SIG-M5 treated with dmso at 0.1 percent for 504 hours (cell line): ENCODE measurements around the gene STX1A.
"Not testable (repeated sequence)": the region's sequence is repeated elsewhere in the genome, so short reads cannot be mapped to it uniquely, and the experiment has no call there.

Experiments
- DNase-seq: peaks from one replicate; lab custom pipeline; 2025; ENCODE audit not compliant: unreplicated experiment; lab: John Stamatoyannopoulos, UW

The STX1A gene

GRCh38 chr7:73736885-73737284, 17.4 kb upstream of the STX1A start:
- no peak for DNase-seq

- DNase-seq, result no peak
Observed at GRCh38 chr7:73735528-73735905, 16.0 kb upstream of the STX1A start.

GRCh38 chr7:73734619-73735527, 15.4 kb upstream of the STX1A start:
- DNase-seq, result peak; percentile 88

- no peak for DNase-seq
Observed at GRCh38 chr7:73732397-73732796, 12.9 kb upstream of the STX1A start.

GRCh38 chr7:73730485-73730884, 11.0 kb upstream of the STX1A start:
- DNase-seq, result no peak

GRCh38 chr7:73728551-73728950, 9.1 kb upstream of the STX1A start:
- no peak for DNase-seq

- no peak for DNase-seq
Observed at GRCh38 chr7:73727952-73728351, 8.5 kb upstream of the STX1A start.

- DNase-seq, result no peak
Observed at GRCh38 chr7:73726083-73726466, 6.6 kb upstream of the STX1A start.

- DNase-seq, result no peak
Observed at GRCh38 chr7:73723813-73724212, 4.3 kb upstream of the STX1A start.

- DNase-seq, result no peak
Observed at GRCh38 chr7:73722785-73723184, 3.3 kb upstream of the STX1A start.

- not testable (repeated sequence) for DNase-seq
Observed at GRCh38 chr7:73722182-73722581, 2.7 kb upstream of the STX1A start.

- DNase-seq, result no peak
Observed at GRCh38 chr7:73721377-73721817, 1.9 kb upstream of the STX1A start.

- not testable (repeated sequence) for DNase-seq
Observed at GRCh38 chr7:73720443-73720842, 974 bp upstream of the STX1A start.

- no peak for DNase-seq
Observed at GRCh38 chr7:73719806-73720169, 319 bp upstream of the STX1A start.

- DNase-seq, result no peak
Observed at GRCh38 chr7:73718438-73718881, 1.0 kb downstream of the STX1A start.

- DNase-seq, result peak; percentile 93
Observed at GRCh38 chr7:73717991-73718405, 1.5 kb downstream of the STX1A start.

GRCh38 chr7:73717025-73717807, 2.3 kb downstream of the STX1A start:
- no peak for DNase-seq

GRCh38 chr7:73716318-73716890, 3.1 kb downstream of the STX1A start:
- no peak for DNase-seq

GRCh38 chr7:73715648-73716317, 3.7 kb downstream of the STX1A start:
- peak; percentile 97 for DNase-seq

GRCh38 chr7:73713319-73713718, 6.2 kb downstream of the STX1A start:
- not testable (repeated sequence) for DNase-seq

GRCh38 chr7:73712773-73713172, 6.7 kb downstream of the STX1A start:
- no peak for DNase-seq
